K562 (cell line): Measurements from ENCODE around the gene GJB4. TPM values are rescaled to one million over a fixed set of nuclear protein-coding genes. Genes with fewer than 3 reads are reported as not detected.
A peak's percentile ranks its signal among the peaks of the same experiment; 100 is the strongest.

ENCODE experiments used
- ARHGAP35 ChIP-seq: fragments of 450-650 bp; IDR thresholded peaks from 2 replicates; pipeline ENCODE4 v1.6.1; 2018; ENCODE audit not compliant: partially characterized antibody
- CEBPZ ChIP-seq: fragments of 150-350 bp; IDR thresholded peaks from 2 replicates; pipeline ENCODE4 v1.6.1; 2014; ENCODE audit warnings: low read depth, mild to moderate bottlenecking, low read length, borderline replicate concordance
- CHD1 ChIP-seq: fragments of 200-600 bp; sonication (generic); IDR thresholded peaks from one replicate; pipeline ENCODE4 v1.6.1; 2012; ENCODE audit warnings: mild to moderate bottlenecking, moderate library complexity, low read length, inconsistent platforms
- CTCF ChIP-seq, 3 experiments: IDR thresholded peaks in 2 of 3; conservative IDR thresholded peaks in 1 of 3; 2 replicates each; pipeline ENCODE4 v1.5.1; 2011 to 2012; ENCODE audit warnings: low read length in 3 of 3, mild to moderate bottlenecking in 3 of 3, control low read depth in 2 of 3, improper control_type of control experiment in 1 of 3, inconsistent platforms in 1 of 3, low read depth in 1 of 3, mixed read lengths in 1 of 3, moderate library complexity in 1 of 3; ENCODE audit not compliant: insufficient read depth in 2 of 3
- GMEB1 ChIP-seq: fragments of 250-450 bp; sonication (Bioruptor Pico); IDR thresholded peaks from 2 replicates; pipeline ENCODE4 v1.4.0; 2020; ENCODE audit warnings: mild to moderate bottlenecking
- HDAC1 ChIP-seq, 2 experiments: fragments of 450-650 bp; IDR thresholded peaks; 2 replicates each; pipeline ENCODE4 v1.6.1; 2016 to 2017; ENCODE audit warnings: inconsistent platforms in 1 of 2, mild to moderate bottlenecking in 1 of 2, moderate library complexity in 1 of 2
- HNRNPL ChIP-seq: fragments of 200-400 bp; formaldehyde crosslinking; IDR thresholded peaks from 2 replicates; pipeline ENCODE4 v1.6.1; 2017; ENCODE audit warnings: low read depth, mild to moderate bottlenecking, low read length
- ILF3 ChIP-seq: fragments of 450-650 bp; IDR thresholded peaks from 2 replicates; pipeline ENCODE4 v1.6.1; 2018; ENCODE audit warnings: antibody characterized with exemption, mild to moderate bottlenecking, moderate library complexity, borderline replicate concordance
- KDM1A ChIP-seq, 2 experiments: fragments of 450-650 bp; IDR thresholded peaks; 2 replicates each; pipeline ENCODE4 v1.6.1; 2016; ENCODE audit warnings: mild to moderate bottlenecking in 2 of 2
- NFATC3 ChIP-seq: fragments of 450-650 bp; IDR thresholded peaks from 2 replicates; pipeline ENCODE4 v1.6.1; 2017; ENCODE audit warnings: mild to moderate bottlenecking
- PHF21A ChIP-seq: fragments of 450-650 bp; IDR thresholded peaks from 2 replicates; pipeline ENCODE4 v1.6.1; 2017; ENCODE audit warnings: low read depth, borderline replicate concordance
- RAD21 ChIP-seq, 2 experiments: fragments of 250-450 bp in 1 of 2; fragments of 450-650 bp in 1 of 2; sonication (Bioruptor Pico) in 1 of 2; formaldehyde crosslinking in 1 of 2; IDR thresholded peaks in 1 of 2; conservative IDR thresholded peaks in 1 of 2; 2 replicates each; pipeline versions ENCODE4 v1.4.0 to v1.8.0; 2020 to 2022; ENCODE audit warnings: mild to moderate bottlenecking in 2 of 2, moderate library complexity in 1 of 2
- RCOR1 ChIP-seq, 2 experiments: IDR thresholded peaks; 2 replicates each; pipeline ENCODE4 v1.6.1; 2012; ENCODE audit warnings: low read depth in 2 of 2, low read length in 2 of 2, borderline replicate concordance in 1 of 2, improper control_type of control experiment in 1 of 2
- SAFB2 ChIP-seq: fragments of 200-400 bp; formaldehyde crosslinking; IDR thresholded peaks from 2 replicates; pipeline ENCODE4 v1.6.1; 2018; ENCODE audit warnings: borderline replicate concordance, low read length, low read depth, moderate library complexity; ENCODE audit not compliant: severe bottlenecking
- SMC3 ChIP-seq: conservative IDR thresholded peaks from 2 replicates; pipeline ENCODE4 v1.6.1; 2011; ENCODE audit warnings: low read depth, low read length, improper control_type of control experiment; ENCODE audit not compliant: insufficient read depth
- ZNF134 ChIP-seq: fragments of 250-450 bp; sonication (Bioruptor Pico); conservative IDR thresholded peaks from 2 replicates; pipeline ENCODE4 v1.4.0; 2020
- ZNF695 ChIP-seq: fragments of 450-650 bp; formaldehyde crosslinking; IDR thresholded peaks from 2 replicates; pipeline ENCODE4 v1.4.0; 2020; ENCODE audit warnings: mild to moderate bottlenecking, moderate library complexity
- ZNF77 ChIP-seq: fragments of 250-450 bp; sonication (Bioruptor Pico); IDR thresholded peaks from 2 replicates; pipeline ENCODE4 v1.5.0; 2020
- polyA plus RNA-seq, 8 experiments: library from polyadenylated mRNA; depleted of rRNA in 4 of 8; stranded (reverse) in 5 of 8; unstranded in 3 of 8; fragments of >200 nt; fragmentation: Nextera tagmentation in 2 of 8; fragmentation: Illumina TruSeq in 1 of 8; extraction: Ambion mirVana in 2 of 8; extraction: Trizol in 1 of 8; gene quantifications; 2 replicates each; pipeline versions ENCODE4 v1.2.1 to v1.2.3, GENCODE V29; 2011 to 2014; ENCODE audit warnings: inconsistent platforms in 1 of 8, missing spikeins in 1 of 8
- total RNA-seq, 7 experiments: library from RNA; depleted of rRNA in 6 of 7; stranded (reverse); fragments of >200 nt in 6 of 7; fragmentation: Illumina TruSeq in 2 of 7; extraction: Trizol in 2 of 7; gene quantifications; 2 replicates each; pipeline versions ENCODE4 v1.2.1 to v1.2.3, GENCODE V29; 2011 to 2021; ENCODE audit warnings: low replicate concordance in 1 of 7

GJB4 gene
- total and polyA plus RNA-seq, 9 of the 15 experiments (the other 6 are each of a cell fraction or from before 2014, with no cell fraction given): 0.03 TPM; not detected in 8

GRCh38 chr1:34786521-34787325, 27.2 kb downstream of the GJB4 start (continued):
- peak; percentile 64 for TF ChIP-seq ARHGAP35
- TF ChIP-seq RCOR1 (IDR thresholded peaks at IDR 0.05; ENCODE audit: borderline replicate concordance in 1 of 2, low read depth in 2 of 2, low read length in 2 of 2): peak in 1 of 2 experiments; percentile 82; a peak in 2 of 4 replicates
- no peak for TF ChIP-seq NFATC3
- TF ChIP-seq RAD21 (CRISPR knock-in tag; conservative IDR thresholded peaks at IDR 0.05 in 1 of 2, IDR thresholded peaks at IDR 0.05 in 1 of 2): peak; percentile 88 to 97
- TF ChIP-seq SAFB2: no peak
- TF ChIP-seq HDAC1 (IDR thresholded peaks at IDR 0.05): peak in 1 of 2 experiments; percentile 48; a peak in 1 of 4 replicates
- TF ChIP-seq GMEB1 (CRISPR knock-in tag): no peak
- TF ChIP-seq HNRNPL: no peak
- TF ChIP-seq ZNF77 (CRISPR knock-in tag): 0 out of 2 replicates have a peak, but pooled peaks have one; percentile 36
- peak; percentile 91 for TF ChIP-seq SMC3
- TF ChIP-seq CHD1: no peak
- TF ChIP-seq KDM1A (IDR thresholded peaks at IDR 0.05): 0 out of 4 replicates have a peak, but pooled peaks of 1 of the 2 experiments have one; percentile 47
- TF ChIP-seq CEBPZ: no peak
- TF ChIP-seq ILF3: no peak
- peak; percentile 73 for TF ChIP-seq PHF21A
- no peak for TF ChIP-seq ZNF695 (CRISPR knock-in tag)
- no peak for TF ChIP-seq ZNF134 (CRISPR knock-in tag)
- TF ChIP-seq CTCF (IDR thresholded peaks at IDR 0.05 in 2 of 3, conservative IDR thresholded peaks at IDR 0.05 in 1 of 3; ENCODE audit: insufficient read depth in 2 of 3, low read depth in 1 of 3, low read length in 3 of 3): peak; percentile 93 to 97 (median 95)
